Body of pancreas (tissue), 4 donors: ENCODE results near the gene TXN. TPM values are rescaled to one million over a fixed set of nuclear protein-coding genes. Genes with fewer than 3 reads are reported as not detected.
"Not testable (repeated sequence)": the region's sequence is repeated elsewhere in the genome, so short reads cannot be mapped to it uniquely, and the experiment has no call there.

Experiments
- ATAC-seq: fragments of 150-250 bp; one replicate; pipeline ENCODE4 v1.9.1; 2016
- DNase-seq, 4 donors: peaks; one replicate each; pipeline ENCODE4 v3.0.0-alpha.2; 2019
- H3K27ac ChIP-seq, 4 donors: fragments of 200-600 bp; sonication (generic); 1 replicate in 3 of 4; 2 replicates in 1 of 4; pipeline versions ENCODE4 v1.5.1 to v1.6.1; 2016 to 2019; ENCODE audit warnings: mild to moderate bottlenecking in 1 of 4, mixed read lengths in 1 of 4, moderate library complexity in 1 of 4
- H3K27me3 ChIP-seq, 2 donors: fragments of 200-600 bp; sonication (generic); one replicate each; pipeline ENCODE4 v1.6.0; 2016; ENCODE audit warnings: mild to moderate bottlenecking in 1 of 2
- H3K36me3 ChIP-seq, 2 donors: fragments of 200-600 bp; sonication (generic); replicated peaks in 1 of 2; 2 replicates each; pipeline ENCODE4 v1.5.1; 2016; ENCODE audit warnings: low read depth in 2 of 2; ENCODE audit not compliant: insufficient read depth in 1 of 2
- H3K4me1 ChIP-seq: fragments of 200-600 bp; sonication (generic); one replicate; pipeline ENCODE4 v1.6.0; 2016
- H3K4me3 ChIP-seq, 2 donors: fragments of 200-600 bp; sonication (generic); 1 replicate in 1 of 2; 2 replicates in 1 of 2; pipeline ENCODE4 v1.5.1; 2016 to 2019
- H3K9me3 ChIP-seq, 3 donors: fragments of 200-600 bp; sonication (generic); 1 replicate in 2 of 3; 2 replicates in 1 of 3; pipeline ENCODE4 v1.5.1; 2016
- POLR2A ChIP-seq, 3 donors: fragments of 450-650 bp; IDR thresholded peaks; one replicate each; pipeline ENCODE4 v1.6.1; 2016; ENCODE audit warnings: antibody characterized with exemption in 3 of 3, mild to moderate bottlenecking in 2 of 3
- WGBS, 2 donors: methylation state at CpG; one replicate each; pipeline ENCODE4 v1.1.5; 2017; 5-methylcytosine and 5-hydroxymethylcytosine counted together
- intact Hi-C: fragments of 100-400 bp; cut with DNase I; formaldehyde crosslinking; loops from one replicate; pipeline ENCODE4 v1.15.1; 2023
- total RNA-seq, 2 donors: library from RNA; depleted of rRNA; stranded (reverse); fragments of >200 nt; gene quantifications; one replicate each; pipeline ENCODE4 v1.1.0, GENCODE V29; 2016
- TF ChIP-seq, protein P1 (sequence below), 7 experiments: fragments of 450-650 bp in 4 of 7; fragments of 200-600 bp in 3 of 7; sonication (generic) in 3 of 7; IDR thresholded peaks; one replicate each; pipeline ENCODE4 v1.5.1; 2016 to 2019; ENCODE audit warnings: antibody characterized with exemption in 7 of 7

TXN gene
- total RNA-seq, 2 donors from 2014 or later, result 40.2 to 93.1 TPM

DNA sequence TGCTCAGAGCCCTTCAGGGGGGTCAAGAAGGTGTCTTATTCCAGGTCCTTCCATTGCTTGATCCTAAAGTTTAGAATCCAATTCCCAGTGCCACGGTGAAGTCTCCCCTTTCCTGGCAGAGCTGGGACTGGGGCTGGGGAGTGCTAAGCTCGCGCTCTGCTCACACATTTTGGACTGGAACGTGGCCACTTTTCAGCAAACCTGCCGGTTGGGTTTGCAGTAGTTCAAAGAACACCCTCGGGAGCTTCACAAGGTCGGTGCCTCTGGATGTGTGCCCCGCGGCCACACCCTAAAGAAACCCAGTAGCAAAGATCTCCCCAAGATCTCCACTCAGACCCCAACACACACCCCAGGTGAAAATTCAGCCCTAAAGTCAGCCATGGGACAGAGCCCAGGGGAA is 48.3 kb downstream of the TXN start, which contains the start of gene C9orf152:
C9orf152 (minus strand) TSS at position 129 of the 400 bp plus-strand sequence. CDS start 580 bp downstream, outside the sequence.
- 19 to 24% methylated on average over 9 of the region's 9 CpGs for WGBS, 2 donors
- Histone ChIP-seq H3K4me1 (peaks cover 61% of the 10 kb centered on the region), H3K27ac (peak within 1 kb of the TSS; percentile 83 to 94 (median 91)), H3K36me3 (no peaks in the 10 kb centered on the region), H3K4me3 (no peak within 1 kb of the TSS), H3K9me3 (no peaks in the 10 kb centered on the region), H3K27me3 (no peaks in the 10 kb centered on the region)
- intact Hi-C loops, result no loop called here
- ATAC-seq (peak; percentile 52), DNase-seq (peak; percentile 79 to 88 (median 83))
- TF ChIP-seq POLR2A (IDR thresholded peaks at IDR 0.05), result peak in 2 of 3 donors; percentile 23 to 46
- TF ChIP-seq, protein P1, sequence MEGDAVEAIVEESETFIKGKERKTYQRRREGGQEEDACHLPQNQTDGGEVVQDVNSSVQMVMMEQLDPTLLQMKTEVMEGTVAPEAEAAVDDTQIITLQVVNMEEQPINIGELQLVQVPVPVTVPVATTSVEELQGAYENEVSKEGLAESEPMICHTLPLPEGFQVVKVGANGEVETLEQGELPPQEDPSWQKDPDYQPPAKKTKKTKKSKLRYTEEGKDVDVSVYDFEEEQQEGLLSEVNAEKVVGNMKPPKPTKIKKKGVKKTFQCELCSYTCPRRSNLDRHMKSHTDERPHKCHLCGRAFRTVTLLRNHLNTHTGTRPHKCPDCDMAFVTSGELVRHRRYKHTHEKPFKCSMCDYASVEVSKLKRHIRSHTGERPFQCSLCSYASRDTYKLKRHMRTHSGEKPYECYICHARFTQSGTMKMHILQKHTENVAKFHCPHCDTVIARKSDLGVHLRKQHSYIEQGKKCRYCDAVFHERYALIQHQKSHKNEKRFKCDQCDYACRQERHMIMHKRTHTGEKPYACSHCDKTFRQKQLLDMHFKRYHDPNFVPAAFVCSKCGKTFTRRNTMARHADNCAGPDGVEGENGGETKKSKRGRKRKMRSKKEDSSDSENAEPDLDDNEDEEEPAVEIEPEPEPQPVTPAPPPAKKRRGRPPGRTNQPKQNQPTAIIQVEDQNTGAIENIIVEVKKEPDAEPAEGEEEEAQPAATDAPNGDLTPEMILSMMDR (IDR thresholded peaks at IDR 0.05), result no peak

DNA sequence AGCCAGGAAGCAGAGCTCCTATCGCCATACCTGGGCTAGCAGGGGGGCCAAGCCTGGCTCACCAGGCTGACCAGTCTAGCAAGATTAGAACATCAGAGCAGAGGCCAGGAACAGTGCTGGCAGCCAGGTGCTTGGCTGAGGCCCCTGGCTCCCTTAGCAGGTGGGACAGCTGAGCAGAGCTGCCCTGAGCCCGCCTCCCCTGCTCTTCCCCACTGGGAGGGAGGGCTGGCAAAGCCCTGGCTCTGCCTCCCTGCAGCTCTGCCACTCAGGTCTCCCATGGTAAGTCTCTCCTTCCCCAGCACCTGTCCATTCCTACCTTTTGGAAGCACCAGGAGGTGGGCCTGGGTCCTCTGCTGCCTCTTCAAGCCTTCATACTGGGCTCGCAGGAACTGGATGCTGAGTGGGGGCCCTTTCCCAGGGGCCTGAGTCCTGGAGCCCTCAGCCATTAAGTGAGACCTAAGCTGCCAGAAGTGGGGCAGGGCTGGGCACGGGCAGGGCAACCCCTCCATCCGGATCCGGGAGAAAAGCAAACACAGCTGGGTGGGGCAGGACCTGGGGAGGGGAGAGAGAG is 49.2 kb downstream of the TXN start:
- DNase-seq (peak; percentile 92 to 97 (median 96)), ATAC-seq (peak; percentile 94)
- Histone ChIP-seq H3K4me3 (no peak overlapping the region), H3K36me3 (no peaks in the 10 kb centered on the region), H3K9me3 (no peaks in the 10 kb centered on the region), H3K27me3 (no peaks in the 10 kb centered on the region), H3K4me1 (peaks cover 59% of the 10 kb centered on the region), H3K27ac (peak overlapping the region; percentile 83 to 94 (median 91))
- intact Hi-C loops, result no loop called here
- WGBS, 2 donors, result 14 to 18% methylated on average over 5 to 6 of the region's 6 CpGs
- peak; percentile 46 to 76 (median 74) for TF ChIP-seq POLR2A (IDR thresholded peaks at IDR 0.05)
- TF ChIP-seq, protein P1 (IDR thresholded peaks at IDR 0.05), result no peak

DNA sequence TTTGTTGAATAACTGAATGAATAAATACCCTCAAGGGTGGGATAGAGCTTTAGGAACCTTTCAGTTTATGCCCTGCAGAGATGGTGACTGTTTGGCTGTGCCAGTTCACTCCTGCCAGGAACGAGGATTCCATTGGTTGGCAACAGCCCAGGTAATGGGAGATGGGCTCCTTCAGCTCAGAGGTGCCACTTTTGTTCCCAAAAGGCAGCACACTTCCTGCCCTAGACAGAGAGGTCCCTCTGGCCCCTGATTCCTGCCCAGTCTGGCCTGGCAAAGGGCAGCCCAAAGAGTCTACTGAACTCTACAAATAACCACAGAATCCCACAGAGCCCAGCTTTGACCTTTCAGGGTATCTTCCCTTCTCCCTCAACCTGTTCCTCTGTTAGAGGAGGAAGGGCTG is 49.9 kb downstream of the TXN start:
- Histone ChIP-seq H3K27me3 (no peaks in the 10 kb centered on the region), H3K9me3 (no peaks in the 10 kb centered on the region), H3K36me3 (no peaks in the 10 kb centered on the region), H3K4me1 (peaks cover 63% of the 10 kb centered on the region), H3K4me3 (no peak overlapping the region), H3K27ac (peak overlapping the region; percentile 83 to 94 (median 91))
- whole genome bisulfite sequencing, 2 donors, result 10 to 32% methylated on average over 1 of the region's 1 CpG
- ATAC-seq (no peak), DNase-seq (peak in 1 of 4 donors; percentile 46)
- TF ChIP-seq, protein P1 (IDR thresholded peaks at IDR 0.05), result no peak
- no peak for TF ChIP-seq POLR2A (IDR thresholded peaks at IDR 0.05)
- intact Hi-C loops, result no loop called here

DNA sequence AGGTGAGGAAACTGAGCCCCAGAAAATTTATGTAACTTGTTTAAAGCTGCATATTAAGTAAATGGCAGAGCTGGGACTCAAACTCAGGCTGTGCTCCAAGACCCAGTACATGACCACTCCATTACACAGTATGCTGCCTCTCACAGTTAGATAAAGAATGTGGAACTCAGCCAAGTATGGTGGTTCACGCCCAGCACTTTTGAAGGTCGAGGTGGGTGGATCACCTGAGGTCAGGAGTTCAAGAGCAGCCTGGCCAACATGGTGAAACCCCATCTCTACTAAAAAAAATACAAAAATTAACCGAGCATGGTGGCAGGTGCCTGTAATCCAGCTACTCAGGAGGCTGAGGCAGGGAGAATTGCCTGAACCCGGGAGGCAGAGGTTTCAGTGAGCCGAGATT is 50.7 kb downstream of the TXN start:
- Histone ChIP-seq H3K4me1 (peaks cover 71% of the 10 kb centered on the region), H3K27ac (peak overlapping the region; percentile 25 to 92 (median 86))
- peak in 3 of 4 donors; percentile 45 to 50 (median 47) for DNase-seq
- ATAC-seq, H3K36me3 ChIP-seq, H3K27me3 ChIP-seq, H3K9me3 ChIP-seq, intact Hi-C loops, H3K4me3 ChIP-seq: not testable (repeated sequence)
- 26 to 38% methylated on average over 5 of the region's 5 CpGs for WGBS, 2 donors

DNA sequence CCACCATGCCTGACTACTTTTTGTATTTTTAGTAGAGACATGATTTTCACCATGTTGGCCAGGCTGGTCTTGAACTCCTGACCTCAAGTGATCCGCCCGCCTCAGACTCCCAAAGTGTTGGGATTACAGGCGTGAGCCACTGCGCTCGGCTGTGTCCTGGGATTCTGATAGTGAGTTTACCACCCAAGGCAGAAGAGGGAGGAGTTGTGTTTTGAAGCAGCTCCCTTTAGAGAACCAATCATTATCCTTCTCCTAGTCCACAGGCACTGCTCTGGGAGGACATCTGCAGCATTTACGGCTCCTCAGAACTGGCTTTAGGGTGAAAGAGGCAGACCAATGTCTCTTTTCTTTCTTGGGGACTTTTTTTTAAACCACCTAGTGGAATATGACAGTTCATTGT is 54.1 kb downstream of the TXN start:
- H3K27ac ChIP-seq, result peak overlapping the region in 1 of 4 donors; percentile 10
- no peak overlapping the region for H3K4me3 ChIP-seq
- no peak for TF ChIP-seq POLR2A (IDR thresholded peaks at IDR 0.05)
- TF ChIP-seq, protein P1 (IDR thresholded peaks at IDR 0.05), result no peak
- H3K4me1 ChIP-seq, result peaks cover 89% of the 10 kb centered on the region
- no peaks in the 10 kb centered on the region for H3K9me3 ChIP-seq
- H3K36me3 ChIP-seq, result no peaks in the 10 kb centered on the region
- ATAC-seq (no peak), DNase-seq (no peak)
- 88 to 94% methylated on average over 4 to 6 of the region's 6 CpGs for WGBS, 2 donors
- no peaks in the 10 kb centered on the region for H3K27me3 ChIP-seq
- intact Hi-C loops, result no loop called here
